ENCODE measurements around the gene HAP1.

HAP1 gene

DNA sequence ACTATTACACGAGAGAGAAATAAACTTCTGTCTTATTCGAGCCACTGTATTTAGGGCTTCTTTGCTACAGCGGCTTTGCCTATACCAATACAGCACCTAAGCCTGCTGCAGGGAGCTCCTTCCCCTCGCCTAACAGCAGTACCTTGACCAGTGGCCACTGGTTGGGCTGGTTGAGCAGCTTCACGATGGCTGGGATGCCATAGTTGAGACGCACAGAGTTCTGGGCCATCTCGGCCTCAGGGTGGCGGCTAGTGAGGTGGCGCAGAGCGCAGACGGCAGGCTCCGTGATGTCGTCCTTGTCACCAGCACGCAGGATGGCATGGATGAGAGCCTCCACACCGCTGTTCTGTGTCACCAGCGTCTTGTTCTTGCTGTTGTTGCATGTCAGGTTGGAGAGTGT is 28.4 kb upstream of the HAP1 start:
- DNase-seq (ENCODE audit: low read depth), result no peak

DNA sequence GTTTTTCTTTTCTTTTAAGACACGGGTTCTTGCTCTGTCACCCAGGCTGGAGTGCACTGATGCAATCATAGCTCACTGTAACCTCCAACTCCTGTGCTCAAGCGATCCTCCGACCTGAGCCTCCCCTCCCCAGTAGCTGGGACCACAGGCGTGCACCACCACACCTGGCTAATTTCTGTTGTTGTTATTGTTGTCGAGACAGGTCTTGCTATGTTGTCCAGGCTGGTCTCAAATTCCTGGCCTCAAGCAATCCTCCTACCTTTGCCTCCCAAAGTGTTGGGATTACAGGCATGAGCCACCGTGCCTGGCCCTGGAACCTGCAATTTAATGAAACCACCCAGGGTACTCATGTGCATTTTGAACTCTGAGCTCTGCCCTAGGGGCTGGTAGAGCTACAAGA is 27.9 kb upstream of the HAP1 start:
- no peak for DNase-seq (ENCODE audit: low read depth)

- DNase-seq (ENCODE audit: low read depth), result no peak
These were observed 26.4 kb upstream of the HAP1 start for GRCh38 chr17:41760878-41761277.

- no peak for DNase-seq (ENCODE audit: low read depth)
These were observed 24.2 kb upstream of the HAP1 start for GRCh38 chr17:41758601-41759000.

- no peak for DNase-seq (ENCODE audit: low read depth)
These were observed 19.6 kb upstream of the HAP1 start for GRCh38 chr17:41754066-41754465.

DNA sequence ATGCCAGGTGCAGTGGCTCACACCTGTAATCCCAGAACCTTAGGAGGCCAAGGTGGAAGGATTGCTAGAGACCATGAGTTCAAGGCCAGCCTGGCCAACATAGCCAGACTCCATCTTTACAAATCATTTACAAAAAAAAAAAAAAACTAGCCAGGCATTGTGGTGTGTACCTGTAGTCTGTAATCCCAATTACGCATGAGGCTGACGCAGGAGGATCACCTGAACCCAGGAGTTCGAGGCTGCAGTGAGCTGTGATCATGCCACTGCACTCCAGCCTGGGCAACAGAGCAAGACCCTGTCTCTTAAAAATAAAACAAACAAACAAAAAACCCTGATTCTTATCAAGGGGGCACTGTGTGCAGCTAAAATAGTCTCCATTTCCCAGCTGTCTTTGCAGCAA is 16.8 kb upstream of the HAP1 start:
- no peak for DNase-seq (ENCODE audit: low read depth)

DNA sequence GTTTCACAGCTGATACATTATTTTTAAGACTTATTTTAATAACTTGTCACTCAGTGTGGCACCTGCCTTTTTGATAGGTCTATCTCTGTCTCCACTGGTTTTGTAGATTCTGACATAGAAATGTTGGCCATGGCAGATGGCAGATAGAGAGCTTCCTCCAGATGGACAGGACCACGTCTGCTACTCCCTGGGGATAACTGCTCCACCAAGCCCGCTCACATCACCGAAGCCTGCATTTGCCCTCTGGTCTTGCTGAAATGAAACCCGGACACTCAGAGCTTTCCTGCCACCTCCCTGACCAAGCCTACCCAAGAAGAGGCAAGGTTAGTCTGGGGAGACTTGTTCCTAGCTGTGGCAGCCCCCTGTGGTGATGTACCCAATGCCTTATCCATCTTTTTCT is 16.4 kb upstream of the HAP1 start:
- no peak for DNase-seq (ENCODE audit: low read depth)

DNA sequence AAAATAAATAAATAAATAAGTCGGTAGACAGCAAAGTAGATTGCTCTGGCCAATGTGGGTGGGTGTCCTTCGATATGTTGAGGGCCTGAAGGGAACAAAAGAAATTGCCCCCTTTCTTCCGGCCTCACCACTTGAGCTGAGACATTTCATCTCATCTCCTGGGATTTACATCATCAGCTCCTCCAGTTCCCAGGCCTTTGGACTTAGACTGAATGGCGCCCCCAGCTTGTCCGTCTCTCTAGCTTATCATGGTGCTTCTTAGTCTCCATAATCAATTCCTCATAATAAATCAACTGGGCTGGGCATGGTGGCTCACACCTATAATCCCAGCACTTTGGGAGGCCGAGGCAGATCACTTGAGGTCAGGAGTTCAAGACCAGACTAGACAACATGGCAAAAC is 13.8 kb upstream of the HAP1 start:
- DNase-seq (ENCODE audit: low read depth), result no peak

DNA sequence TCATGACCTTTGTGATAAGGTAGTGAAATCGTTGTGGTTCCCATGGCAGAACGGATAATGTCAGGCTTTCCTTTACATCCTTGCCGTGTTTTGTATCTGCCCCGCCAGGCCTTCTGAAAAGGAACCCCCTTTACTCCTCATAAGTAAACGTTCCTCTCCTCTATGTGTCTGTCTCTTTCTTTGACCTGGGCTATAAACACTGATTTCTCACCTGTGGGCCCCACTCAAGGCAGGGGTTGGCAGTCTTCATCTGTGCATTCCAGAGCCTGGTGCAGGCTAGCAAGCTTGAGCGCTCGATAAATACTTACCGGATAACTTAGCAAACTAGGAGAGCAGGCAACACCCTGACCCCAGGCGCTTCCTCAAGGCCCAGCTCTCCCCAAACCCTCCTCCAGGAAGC is 7.3 kb upstream of the HAP1 start:
- DNase-seq (ENCODE audit: low read depth), result no peak

DNA sequence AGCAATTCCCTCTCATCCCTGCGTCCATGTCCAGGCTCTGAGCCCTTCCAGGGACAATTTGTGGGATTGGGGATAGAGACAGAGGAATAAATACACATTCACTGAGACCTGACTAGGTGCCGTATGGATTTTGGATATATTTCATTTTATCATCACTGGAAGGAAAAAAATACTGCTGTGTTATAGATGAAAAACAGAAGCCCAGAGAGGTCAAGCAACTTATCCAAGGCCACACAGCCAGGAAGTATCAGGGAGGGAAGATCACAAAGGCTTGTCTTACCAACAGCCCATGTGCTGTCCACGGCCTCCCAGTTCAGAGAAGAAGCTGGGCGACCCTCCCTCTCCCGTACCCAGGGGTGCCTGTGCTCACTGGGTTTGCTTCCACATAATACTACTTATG is 6.1 kb upstream of the HAP1 start:
- DNase-seq (ENCODE audit: low read depth), result no peak

GRCh38 chr17:41739661-41740352 is 5.4 kb upstream of the HAP1 start:
- DNase-seq (ENCODE audit: low read depth), result no peak

GRCh38 chr17:41738801-41739112 is 4.3 kb upstream of the HAP1 start:
- DNase-seq (ENCODE audit: low read depth), result no peak

DNA sequence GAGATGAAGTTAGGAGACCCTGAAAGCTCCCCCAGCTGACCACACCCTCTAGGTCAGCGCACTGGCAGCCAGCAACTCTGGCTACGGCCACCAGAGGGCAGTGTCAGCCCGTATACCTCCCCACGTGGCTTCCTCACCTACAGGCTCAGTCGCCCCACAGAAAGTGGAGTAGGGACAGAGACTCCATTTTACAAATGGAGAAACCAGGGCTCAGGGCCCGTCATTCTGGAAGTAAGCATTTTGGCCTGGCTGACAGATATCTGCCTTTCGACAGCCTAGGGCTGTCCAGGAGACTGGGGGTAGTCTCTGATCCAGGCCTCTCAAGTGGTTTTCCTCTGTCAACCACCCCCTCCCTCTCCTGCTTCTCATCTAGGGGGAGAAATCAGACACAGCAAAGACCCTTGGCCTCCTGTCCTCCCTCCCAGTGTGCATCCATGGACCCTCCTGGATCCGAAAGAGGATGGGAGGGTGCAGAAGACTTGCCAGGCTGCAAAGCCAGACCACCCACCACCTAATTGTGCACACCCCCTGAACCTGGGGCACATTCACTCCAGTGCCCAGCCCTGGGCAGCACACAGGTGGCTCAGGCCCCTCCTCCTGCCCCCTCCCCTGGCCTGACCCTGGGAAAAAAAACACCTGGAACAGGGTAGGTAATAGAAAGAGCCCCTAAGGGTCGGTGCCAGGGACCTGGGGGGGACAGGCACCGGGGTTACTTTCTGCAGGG is 3.8 kb upstream of the HAP1 start:
- DNase-seq (ENCODE audit: low read depth), result peak; percentile 17

DNA sequence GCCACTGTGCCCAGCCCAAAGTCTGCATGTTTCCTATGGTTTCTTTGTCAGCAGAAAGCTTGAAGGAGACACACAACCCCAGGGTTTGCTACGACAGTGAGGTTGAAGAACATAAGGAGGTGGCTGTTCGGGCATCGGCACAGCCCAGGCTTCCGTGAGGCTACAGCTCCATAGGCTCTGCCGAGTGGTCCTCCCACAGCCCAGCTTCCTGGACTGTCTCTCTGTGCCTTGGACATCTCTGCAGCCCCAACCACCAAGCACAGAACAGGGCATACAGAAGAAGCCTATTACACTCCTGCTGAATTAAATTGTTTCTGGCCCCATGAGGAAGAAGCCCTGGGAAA is 3.2 kb upstream of the HAP1 start:
- DNase-seq (ENCODE audit: low read depth), result no peak

GRCh38 chr17:41736983-41737679 is 2.7 kb upstream of the HAP1 start:
- no peak for DNase-seq (ENCODE audit: low read depth)

- DNase-seq (ENCODE audit: low read depth), result no peak
These were observed 1.3 kb upstream of the HAP1 start for GRCh38 chr17:41735744-41736143.

DNA sequence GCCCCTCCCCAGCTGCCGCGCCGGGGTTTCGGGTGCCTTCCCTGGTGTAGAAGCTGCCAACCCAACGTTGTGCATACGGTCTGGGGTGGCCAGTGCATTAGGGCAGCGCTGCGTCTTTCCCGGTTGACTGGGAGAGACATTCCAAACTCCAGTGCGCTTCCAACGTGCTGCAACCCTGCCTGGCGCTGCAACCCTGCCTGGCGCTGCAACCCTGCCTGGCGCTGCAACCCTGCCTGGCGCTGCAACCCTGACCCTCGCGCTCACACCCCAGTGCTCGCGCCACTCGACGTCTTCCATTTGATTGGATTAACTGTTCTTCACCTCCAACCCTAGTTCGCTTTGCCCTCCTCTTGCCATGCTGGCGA is 488 bp upstream of the HAP1 start:
- no peak for DNase-seq (ENCODE audit: low read depth)

DNA sequence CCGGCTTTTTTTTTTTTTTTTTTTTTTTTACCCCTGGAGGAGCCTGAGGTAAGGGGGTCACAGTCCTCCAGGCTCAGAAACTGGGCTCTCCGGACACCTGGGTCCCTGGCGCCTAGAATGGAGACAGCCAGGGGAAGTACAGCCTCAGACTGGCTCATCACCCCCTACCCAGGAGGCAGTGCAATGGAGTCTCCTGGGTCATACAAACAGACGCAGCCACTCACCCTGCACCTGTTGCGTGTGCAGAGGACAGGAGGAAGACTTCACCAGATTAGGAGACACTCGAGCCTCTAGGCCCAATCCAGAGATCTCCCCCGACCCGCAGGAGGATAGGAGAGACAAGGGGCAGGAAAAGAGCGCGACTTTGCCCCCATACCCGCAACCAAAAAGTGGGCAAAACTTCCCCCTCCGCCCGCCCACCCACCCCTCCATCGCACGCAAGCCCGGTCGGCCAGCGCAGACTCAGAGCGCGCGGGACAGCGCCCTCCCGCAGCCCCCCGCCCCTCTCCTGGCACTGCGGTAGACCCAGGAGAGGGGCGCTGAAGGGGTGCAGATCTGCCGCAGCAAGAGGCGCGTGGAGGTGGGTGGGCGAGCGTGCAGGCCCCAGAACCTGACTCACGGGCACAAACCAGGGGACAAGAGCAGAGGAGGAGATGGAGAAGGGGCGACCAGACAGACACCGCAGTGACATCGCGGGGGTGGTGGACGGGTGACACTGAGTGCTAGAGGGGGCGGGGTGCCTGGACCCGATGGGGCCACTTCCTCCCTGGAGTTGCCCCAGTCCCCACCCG is 900 bp downstream of the HAP1 start:
- DNase-seq (ENCODE audit: low read depth), result no peak

- no peak for DNase-seq (ENCODE audit: low read depth)
These were observed 2.6 kb downstream of the HAP1 start for GRCh38 chr17:41731836-41732235.

- no peak for DNase-seq (ENCODE audit: low read depth)
These were observed 4.0 kb downstream of the HAP1 start for GRCh38 chr17:41730479-41730878.

GRCh38 chr17:41728056-41728455 is 6.4 kb downstream of the HAP1 start:
- no peak for DNase-seq (ENCODE audit: low read depth)

- no peak for DNase-seq (ENCODE audit: low read depth)
These were observed 9.3 kb downstream of the HAP1 start for GRCh38 chr17:41725134-41725533.

- no peak for DNase-seq (ENCODE audit: low read depth)
These were observed 9.9 kb downstream of the HAP1 start for GRCh38 chr17:41724476-41725050.
